ENCODE data around the gene S100A6.

Gene S100A6

DNA sequence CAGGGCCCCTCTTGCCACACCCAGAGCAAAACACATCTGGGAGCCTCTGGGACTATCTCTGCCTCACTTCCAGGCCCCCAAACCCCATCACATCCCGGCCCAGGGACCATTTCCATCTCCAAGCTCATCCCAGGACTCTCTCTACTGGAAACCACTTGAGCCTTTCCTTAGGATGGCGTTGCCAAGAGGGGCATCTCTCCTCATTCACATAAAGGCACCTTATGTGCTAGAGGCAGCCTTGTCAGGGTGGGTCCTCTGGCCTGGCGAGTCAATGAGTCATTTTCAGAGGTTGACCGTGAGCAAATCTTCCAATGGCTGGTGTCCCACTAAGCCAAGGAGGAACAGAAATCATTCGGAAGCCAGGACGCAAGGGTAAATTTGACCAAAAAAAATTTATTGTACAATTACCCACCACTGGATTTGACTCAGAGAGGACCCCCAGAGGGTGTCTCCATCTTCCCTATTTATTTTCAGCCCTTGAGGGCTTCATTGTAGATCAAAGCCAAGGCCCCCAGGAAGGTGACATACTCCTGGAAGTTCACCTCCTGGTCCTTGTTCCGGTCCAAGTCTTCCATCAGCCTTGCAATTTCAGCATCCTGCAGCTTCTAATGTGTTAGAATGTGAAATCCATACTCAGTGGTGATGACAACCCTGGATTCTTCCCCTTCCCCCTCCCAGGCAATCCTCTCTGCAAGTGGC is 1.4 kb downstream of the S100A6 start:
- TF ChIP-seq, protein P1, sequence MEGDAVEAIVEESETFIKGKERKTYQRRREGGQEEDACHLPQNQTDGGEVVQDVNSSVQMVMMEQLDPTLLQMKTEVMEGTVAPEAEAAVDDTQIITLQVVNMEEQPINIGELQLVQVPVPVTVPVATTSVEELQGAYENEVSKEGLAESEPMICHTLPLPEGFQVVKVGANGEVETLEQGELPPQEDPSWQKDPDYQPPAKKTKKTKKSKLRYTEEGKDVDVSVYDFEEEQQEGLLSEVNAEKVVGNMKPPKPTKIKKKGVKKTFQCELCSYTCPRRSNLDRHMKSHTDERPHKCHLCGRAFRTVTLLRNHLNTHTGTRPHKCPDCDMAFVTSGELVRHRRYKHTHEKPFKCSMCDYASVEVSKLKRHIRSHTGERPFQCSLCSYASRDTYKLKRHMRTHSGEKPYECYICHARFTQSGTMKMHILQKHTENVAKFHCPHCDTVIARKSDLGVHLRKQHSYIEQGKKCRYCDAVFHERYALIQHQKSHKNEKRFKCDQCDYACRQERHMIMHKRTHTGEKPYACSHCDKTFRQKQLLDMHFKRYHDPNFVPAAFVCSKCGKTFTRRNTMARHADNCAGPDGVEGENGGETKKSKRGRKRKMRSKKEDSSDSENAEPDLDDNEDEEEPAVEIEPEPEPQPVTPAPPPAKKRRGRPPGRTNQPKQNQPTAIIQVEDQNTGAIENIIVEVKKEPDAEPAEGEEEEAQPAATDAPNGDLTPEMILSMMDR (conservative IDR thresholded peaks at IDR 0.05; ENCODE audit: control insufficient read depth, insufficient read depth, low read depth, low read length) = no peak
- H3K4me3 ChIP-seq (ENCODE audit: control insufficient read depth, low read depth, low read length) = peak overlapping the region; percentile 100
- peak; percentile 74 for DNase-seq (ENCODE audit: low read depth)

DNA sequence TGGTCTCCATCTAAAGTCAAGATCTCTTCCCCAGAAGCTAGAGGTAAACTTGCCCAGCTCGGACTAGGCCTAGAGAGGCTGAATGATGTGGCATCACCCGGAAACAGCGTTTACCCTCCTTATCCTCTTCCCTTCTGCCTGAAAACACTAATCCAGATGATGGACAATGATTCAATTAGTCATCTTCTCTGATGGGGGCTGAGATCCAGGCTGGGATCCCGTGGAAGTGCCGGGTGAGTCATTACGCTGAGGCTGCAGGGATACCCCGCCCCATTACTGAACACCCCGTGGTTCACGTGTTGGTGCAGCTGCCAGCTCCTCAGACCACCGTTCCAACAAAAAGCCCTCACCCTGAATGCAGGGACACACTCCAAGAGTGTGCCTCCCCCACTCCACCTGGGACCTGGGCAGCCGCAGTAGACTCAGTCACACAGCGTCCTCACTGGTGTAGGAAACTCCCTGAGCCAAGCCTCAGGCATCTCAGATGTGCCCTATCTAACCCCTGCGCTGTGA is 2.0 kb downstream of the S100A6 start:
- TF ChIP-seq, protein P1 (conservative IDR thresholded peaks at IDR 0.05; ENCODE audit: control insufficient read depth, insufficient read depth, low read depth, low read length) = no peak
- peak; percentile 96 for DNase-seq (ENCODE audit: low read depth)
- peak overlapping the region; percentile 100 for H3K4me3 ChIP-seq (ENCODE audit: control insufficient read depth, low read depth, low read length)

DNA sequence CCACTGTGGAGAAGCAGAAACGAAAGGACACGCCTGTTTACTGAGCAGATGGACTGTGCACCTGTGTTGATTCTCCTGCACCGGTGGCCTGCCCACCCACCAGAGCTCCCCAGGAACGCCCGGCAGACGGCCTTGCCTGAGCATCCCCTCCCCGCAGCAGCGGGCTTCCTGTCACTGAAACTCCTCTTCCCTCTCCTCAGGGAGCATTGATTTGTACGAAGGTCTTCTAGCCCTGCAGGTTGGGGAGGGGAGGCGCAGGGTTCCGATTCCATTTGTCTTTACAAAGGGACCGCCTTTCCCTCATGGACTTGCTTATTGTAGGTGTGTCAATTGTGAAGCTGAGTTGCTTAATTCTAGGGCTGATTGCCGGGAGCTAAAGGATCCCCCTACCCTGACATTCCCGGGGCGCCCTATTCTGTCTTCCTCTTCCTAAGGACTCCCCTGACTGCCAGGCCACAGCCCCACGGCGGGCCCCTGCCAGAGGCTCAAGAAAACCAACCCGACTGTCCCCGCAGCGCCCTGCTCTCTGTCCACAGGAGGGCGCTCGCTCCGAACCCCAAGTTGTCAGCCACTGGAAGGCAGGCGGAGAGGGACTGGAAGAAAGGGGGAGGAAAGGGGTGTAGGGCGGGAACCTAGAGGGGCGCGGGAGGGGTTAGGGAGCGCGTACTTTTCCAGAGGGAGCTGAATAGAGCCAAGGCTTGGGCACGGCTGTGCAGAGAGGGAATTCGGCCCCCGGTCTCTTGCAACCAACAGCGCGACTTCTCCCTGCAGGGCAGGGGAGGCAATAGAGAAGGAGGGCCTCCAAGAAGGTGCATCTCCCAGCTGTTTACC is 2.8 kb downstream of the S100A6 start:
- TF ChIP-seq, protein P1 (conservative IDR thresholded peaks at IDR 0.05; ENCODE audit: control insufficient read depth, insufficient read depth, low read depth, low read length) = peak; percentile 73
- H3K4me3 ChIP-seq (ENCODE audit: control insufficient read depth, low read depth, low read length) = peak overlapping the region; percentile 100
- peak; percentile 90 for DNase-seq (ENCODE audit: low read depth)

DNA sequence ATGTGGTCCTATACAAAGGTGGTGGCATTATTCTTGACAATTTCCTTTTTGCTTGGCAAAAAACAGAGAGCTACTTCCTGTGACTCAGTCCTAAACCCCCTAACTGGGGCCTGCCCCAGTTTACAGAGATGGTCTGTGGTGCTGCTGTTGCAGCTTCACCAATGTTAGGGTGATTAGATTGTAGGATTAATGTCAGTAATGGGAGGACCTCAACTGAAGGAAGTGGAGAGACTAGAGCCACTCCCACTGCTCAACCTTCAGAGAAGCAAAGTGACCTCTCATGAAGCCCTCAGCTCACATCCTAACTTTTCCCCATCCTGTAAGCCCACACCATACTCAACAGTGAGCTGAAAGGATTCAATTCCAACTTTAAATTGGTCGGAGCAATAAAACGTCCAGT is 3.6 kb downstream of the S100A6 start:
- H3K4me3 ChIP-seq (ENCODE audit: control insufficient read depth, low read depth, low read length) = no peak overlapping the region
- no peak for DNase-seq (ENCODE audit: low read depth)
- TF ChIP-seq, protein P1 (conservative IDR thresholded peaks at IDR 0.05; ENCODE audit: control insufficient read depth, insufficient read depth, low read depth, low read length) = no peak

DNA sequence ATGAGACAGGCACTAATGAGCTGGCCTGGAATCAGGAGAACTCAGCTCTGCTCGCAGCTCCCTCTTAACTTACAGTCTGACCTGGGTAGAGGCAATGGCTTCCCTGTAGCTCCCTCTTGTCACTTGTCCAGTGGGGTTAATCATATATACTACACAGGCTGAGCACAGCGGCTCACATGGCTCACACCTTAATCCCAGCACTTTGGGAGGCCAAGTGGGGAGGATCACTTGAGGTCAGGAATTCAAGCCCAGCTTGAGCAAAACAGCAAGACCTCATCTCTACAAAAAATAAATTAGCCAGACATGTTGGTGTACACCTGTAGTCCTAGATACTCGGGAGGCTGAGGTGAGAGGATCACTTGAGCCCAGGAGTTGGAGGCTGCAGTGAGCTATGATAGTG is 4.2 kb downstream of the S100A6 start:
- DNase-seq (ENCODE audit: low read depth) = no peak
- TF ChIP-seq, protein P1 (conservative IDR thresholded peaks at IDR 0.05; ENCODE audit: control insufficient read depth, insufficient read depth, low read depth, low read length) = no peak
- no peak overlapping the region for H3K4me3 ChIP-seq (ENCODE audit: control insufficient read depth, low read depth, low read length)

DNA sequence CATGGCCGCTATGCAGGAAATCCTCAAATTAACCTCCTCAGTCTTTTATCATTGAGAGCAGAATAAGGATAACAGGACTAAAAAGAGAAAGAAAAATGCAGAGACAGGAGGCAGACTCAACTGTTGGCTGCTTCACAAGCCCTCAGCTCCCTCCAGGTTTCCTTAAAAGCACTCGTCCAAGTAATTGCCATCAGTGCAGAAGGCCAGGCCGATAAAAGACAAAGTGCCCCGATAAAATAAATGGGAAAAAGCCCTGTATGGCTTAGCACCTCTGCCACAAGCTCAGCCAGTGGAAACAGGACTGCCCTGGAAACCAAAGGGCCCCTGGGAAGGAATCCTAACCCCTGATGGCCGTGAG is 8.1 kb downstream of the S100A6 start:
- H3K4me3 ChIP-seq (ENCODE audit: control insufficient read depth, low read depth, low read length) = no peak overlapping the region
- DNase-seq (ENCODE audit: low read depth) = no peak
- TF ChIP-seq, protein P1 (conservative IDR thresholded peaks at IDR 0.05; ENCODE audit: control insufficient read depth, insufficient read depth, low read depth, low read length) = no peak

All from fibroblast of mammary gland (primary cell).